ENCODE measurements around the gene AGPAT4. TPM values are rescaled to one million over a fixed set of nuclear protein-coding genes. Genes with fewer than 3 reads are reported as not detected.

The AGPAT4 gene
- total and polyA plus RNA-seq, 2 of the 13 experiments (the other 11 are each of a cell fraction or from before 2014, with no cell fraction given), result 0.07 to 0.13 TPM

DNA sequence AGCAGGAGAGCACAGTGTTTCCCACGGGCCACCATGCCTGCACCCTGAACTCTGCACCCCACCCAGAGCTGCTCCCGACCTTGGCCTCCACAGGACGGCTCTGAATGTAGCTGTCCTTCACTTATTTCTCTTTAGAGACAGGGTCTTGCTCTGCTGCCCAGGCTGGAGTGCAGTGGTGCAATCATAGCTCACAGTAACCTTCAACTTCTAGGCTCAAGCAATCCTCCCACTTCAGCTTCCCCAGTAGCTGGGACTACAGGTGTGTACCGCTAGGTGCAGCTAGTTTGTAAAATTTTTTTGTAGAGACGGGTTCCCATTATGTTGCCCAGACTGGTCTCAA is 130.9 kb downstream of the AGPAT4 start:
- Histone ChIP-seq H3K27ac (ENCODE audit: extremely low read length, insufficient read depth, low read length) (no peak overlapping the region), H3K9ac (ENCODE audit: insufficient read depth, low read depth, low read length) (no peak overlapping the region), H3K4me2 (ENCODE audit: low read depth, low read length) (no peak overlapping the region), H3K9me3 (ENCODE audit: low read length) (no peaks in the 10 kb centered on the region), H3K79me2 (ENCODE audit: insufficient read depth, low read length) (no peaks in the 10 kb centered on the region), H4K20me1 (ENCODE audit: insufficient read depth, low read length) (no peaks in the 10 kb centered on the region), H3K36me3 (replicated peaks in 1 of 2; ENCODE audit: control insufficient read depth in 1 of 2, insufficient read depth in 2 of 2, low read length in 2 of 2) (no peaks in the 10 kb centered on the region), H3K27me3 (ENCODE audit: control insufficient read depth in 1 of 2, insufficient read depth in 2 of 2, low read length in 2 of 2) (peaks cover 0 to 8% of the 10 kb centered on the region in 2 experiments; a peak in 1 of 5 replicates), H2AFZ (ENCODE audit: low read length) (no peak overlapping the region), H3K4me3 (replicated peaks in 1 of 3; ENCODE audit: insufficient read depth in 1 of 3, low read depth in 2 of 3, low read length in 3 of 3) (no peak overlapping the region), H3K4me1 (ENCODE audit: insufficient read depth, low read length) (peaks cover 19% of the 10 kb centered on the region)
- DNase-seq (ENCODE audit: low spot score) (no peak), FAIRE-seq (no peak), ATAC-seq (no peak)
- peak; percentile 18; the same call in 1 of the 2 replicates for TF ChIP-seq HNF4A (CRISPR knock-in tag; IDR thresholded peaks at IDR 0.05)
- TF ChIP-seq, protein P1, sequence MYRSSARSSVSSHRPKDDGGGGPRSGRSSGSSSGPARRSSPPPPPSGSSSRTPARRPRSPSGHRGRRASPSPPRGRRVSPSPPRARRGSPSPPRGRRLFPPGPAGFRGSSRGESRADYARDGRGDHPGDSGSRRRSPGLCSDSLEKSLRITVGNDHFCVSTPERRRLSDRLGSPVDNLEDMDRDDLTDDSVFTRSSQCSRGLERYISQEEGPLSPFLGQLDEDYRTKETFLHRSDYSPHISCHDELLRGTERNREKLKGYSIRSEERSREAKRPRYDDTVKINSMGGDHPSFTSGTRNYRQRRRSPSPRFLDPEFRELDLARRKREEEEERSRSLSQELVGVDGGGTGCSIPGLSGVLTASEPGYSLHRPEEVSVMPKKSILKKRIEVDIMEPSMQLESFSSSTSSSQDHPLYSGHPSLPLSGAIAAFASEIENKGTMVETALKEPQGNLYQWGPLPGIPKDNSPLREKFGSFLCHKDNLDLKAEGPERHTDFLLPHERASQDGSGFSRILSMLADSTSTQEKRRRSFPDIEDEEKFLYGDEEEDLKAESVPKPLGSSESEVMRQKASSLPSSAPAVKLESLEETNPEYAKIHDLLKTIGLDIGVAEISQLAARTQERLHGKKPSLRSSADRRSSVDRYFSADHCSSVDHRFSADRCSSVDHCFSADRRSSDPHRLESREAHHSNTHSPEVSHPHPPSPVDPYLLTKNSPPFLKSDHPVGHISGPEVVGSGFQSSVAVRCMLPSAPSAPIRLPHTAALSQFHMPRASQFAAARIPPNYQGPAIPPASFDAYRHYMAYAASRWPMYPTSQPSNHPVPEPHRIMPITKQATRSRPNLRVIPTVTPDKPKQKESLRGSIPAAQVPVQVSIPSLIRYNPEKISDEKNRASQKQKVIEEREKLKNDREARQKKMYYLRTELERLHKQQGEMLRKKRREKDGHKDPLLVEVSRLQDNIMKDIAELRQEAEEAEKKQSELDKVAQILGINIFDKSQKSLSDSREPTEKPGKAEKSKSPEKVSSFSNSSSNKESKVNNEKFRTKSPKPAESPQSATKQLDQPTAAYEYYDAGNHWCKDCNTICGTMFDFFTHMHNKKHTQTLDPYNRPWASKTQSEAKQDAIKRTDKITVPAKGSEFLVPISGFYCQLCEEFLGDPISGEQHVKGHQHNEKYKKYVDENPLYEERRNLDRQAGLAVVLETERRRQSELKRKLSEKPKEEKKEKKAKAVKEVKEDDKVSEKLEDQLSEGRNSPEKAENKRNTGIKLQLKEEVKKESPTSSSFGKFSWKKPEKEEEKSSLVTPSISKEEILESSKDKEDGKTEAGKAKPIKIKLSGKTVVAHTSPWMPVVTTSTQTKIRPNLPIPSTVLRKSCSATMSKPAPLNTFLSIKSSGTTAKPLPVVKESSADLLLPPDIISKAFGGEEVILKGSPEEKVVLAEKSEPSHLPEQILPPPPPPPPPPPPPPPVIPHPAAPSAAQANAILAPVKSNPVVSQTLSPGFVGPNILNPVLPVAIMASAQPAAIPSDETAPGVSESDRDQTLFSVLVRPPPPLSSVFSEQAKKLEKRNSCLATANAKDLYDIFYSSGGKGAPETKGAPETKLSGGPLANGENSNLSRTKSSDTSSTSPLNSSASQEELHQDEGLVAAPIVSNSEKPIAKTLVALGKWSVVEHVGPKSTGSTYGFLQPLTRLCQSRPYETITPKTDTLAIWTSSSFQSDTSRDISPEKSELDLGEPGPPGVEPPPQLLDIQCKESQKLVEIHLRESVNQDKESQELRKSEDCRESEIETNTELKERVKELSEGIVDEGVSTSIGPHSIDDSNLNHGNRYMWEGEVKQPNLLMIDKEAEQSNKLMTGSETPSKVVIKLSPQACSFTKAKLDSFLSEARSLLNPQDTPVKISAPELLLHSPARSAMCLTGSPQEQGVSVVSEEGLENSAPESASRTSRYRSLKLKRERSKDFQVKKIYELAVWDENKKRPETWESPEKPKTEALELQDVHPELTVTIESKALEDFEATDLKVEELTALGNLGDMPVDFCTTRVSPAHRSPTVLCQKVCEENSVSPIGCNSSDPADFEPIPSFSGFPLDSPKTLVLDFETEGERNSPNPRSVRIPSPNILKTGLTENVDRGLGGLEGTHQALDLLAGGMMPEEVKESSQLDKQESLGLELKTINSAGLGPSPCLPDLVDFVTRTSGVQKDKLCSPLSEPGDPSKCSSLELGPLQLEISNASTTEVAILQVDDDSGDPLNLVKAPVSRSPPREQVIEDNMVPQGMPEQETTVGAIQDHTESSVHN (CRISPR knock-in tag; IDR thresholded peaks at IDR 0.05), result no peak
- TF ChIP-seq ZNF121 (CRISPR knock-in tag; IDR thresholded peaks at IDR 0.05), result peak; percentile 78
- ChIA-PET CTCF (ENCODE audit: low intra/inter-chr PET ratio, low total read pairs) (no interaction called here), POLR2A (no interaction called here)
- no TSS peak for BruUV-seq (replicated peaks)
- WGBS (ENCODE audit: low lambda C conversion rate), result 37% methylated on average over 5 of the region's 5 CpGs
- intact Hi-C loops (cut with micrococcal nuclease; ENCODE audit: unreplicated experiment) (loop anchor here (5.0 kb wide), 1 partner anchor 229 kb away; no protein-coding TSS in a partner anchor), in situ Hi-C loops (cut with HindIII; ENCODE audit: extremely low pct_ligation_motif_present, low pct_unique_long_range_greater_than_20kb) (no loop called here)

All from HepG2 (cell line).